ENCODE data around the gene LRCOL1.

Gene LRCOL1

GRCh38 chr12:132582058-132582420, 28.3 kb downstream of the LRCOL1 start:
- no peak for DNase-seq (ENCODE audit: low read depth)

- no peak for DNase-seq (ENCODE audit: low read depth)
These were observed 28.9 kb downstream of the LRCOL1 start for GRCh38 chr12:132581348-132582057.

DNA sequence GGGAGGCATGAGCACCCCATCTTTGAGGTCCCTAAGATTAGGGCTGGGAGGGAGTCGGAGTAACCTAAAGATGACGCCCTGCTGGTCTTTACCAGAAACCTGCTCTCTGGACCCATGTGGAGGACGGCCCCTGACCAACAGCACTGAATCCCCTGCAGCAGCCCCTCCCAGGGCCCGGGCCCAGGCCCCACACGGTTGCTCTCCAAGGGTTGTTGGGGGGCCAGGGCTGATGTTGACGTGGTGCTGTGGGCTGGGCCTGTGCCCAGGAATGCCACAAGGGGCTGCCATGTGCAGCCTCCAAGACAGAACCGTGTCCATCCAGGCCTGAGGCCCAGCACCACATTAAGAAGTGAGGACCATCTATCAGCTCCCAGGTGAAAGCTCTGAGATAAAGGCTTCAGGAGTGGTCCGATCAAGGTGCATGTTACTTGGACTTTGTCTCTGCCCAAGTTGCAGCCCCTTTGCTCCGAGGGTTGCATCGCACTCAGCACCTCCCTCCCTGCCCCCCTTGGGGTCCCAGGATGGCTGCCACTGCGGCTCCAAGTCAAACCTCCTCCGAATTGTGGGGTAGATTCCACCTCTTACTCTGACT, 29.6 kb downstream of the LRCOL1 start:
- no peak for DNase-seq (ENCODE audit: low read depth)

- DNase-seq (ENCODE audit: low read depth) = no peak
These were observed 30.6 kb downstream of the LRCOL1 start for GRCh38 chr12:132579744-132580143.

- no peak for DNase-seq (ENCODE audit: low read depth)
These were observed 31.6 kb downstream of the LRCOL1 start for GRCh38 chr12:132578826-132579225.

DNA sequence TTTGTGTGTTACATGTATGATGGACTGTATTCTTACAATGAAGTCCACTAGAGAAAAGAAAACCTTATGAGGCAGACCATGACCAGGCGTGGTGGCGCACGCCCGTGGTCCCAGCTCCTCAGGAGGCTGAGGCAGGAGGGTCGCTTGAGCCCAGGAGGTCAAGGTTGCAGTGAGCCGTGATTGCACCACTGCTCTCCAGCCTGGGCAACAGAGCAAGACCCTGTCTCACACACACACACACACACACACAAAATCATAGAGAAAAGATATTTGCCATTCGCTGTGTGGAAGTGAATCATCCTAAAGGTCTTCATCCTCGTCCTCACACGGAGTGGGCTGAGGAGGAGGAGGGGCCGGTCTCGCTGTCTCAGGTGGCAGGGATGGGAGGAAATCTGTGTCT, 32.3 kb downstream of the LRCOL1 start:
- no peak for DNase-seq (ENCODE audit: low read depth)

DNA sequence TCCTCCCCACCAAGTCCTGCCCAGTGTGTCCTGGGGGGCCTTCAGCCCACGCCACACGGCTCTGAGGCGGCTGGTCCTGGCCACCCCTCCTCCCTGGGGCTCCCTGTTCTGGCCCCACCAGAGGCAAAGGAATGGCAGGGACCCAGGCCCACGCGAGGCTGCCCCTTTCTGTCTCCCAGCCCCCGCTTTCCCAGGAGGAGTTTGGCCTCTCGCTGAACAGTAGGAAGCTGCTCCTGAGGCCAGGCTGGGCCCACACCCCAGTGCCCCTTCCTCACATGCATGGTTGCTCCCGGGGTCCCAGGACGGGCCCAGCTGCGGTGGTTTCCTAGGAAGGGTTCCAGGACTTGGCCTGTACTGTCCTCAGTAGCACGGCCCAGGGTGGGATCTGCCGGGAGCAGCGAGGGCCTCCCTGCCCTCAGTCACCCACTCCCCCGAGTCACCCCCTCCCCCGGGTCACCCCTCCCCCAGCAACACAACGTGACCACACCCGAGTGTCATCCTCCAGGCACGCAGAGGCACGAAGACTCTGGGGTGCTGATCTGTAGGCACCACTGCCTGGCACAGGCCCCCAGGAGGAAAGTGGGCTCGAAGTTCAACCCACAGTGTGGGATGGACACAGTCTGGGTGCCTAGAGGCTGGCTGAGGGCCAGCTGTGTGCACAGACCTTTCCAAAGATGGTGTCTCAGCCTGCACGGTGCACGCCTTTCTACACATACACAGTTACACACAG, 33.0 kb downstream of the LRCOL1 start:
- no peak for DNase-seq (ENCODE audit: low read depth)

DNA sequence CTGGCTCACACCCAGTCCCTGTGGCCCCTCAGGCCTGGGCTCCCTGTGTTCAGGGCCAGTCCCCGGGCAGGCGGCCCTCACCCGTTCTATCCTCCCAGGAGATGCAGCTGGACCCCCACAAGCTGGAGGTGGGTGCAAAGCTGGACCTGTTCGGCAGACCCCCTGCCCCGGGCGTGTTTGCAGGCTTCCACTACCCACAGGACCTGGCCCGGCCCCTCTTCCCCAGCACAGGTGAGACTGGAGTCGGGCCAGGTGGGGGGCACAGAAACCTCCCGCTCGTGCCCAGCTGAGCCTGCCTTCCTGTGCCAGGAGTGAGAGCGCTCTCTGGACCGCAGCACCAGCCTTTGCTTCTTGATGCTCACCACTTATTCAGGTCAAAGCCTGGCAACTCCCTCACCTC, 33.7 kb downstream of the LRCOL1 start:
- DNase-seq (ENCODE audit: low read depth) = no peak

GRCh38 chr12:132575661-132576060, 34.7 kb downstream of the LRCOL1 start:
- no peak for DNase-seq (ENCODE audit: low read depth)

DNA sequence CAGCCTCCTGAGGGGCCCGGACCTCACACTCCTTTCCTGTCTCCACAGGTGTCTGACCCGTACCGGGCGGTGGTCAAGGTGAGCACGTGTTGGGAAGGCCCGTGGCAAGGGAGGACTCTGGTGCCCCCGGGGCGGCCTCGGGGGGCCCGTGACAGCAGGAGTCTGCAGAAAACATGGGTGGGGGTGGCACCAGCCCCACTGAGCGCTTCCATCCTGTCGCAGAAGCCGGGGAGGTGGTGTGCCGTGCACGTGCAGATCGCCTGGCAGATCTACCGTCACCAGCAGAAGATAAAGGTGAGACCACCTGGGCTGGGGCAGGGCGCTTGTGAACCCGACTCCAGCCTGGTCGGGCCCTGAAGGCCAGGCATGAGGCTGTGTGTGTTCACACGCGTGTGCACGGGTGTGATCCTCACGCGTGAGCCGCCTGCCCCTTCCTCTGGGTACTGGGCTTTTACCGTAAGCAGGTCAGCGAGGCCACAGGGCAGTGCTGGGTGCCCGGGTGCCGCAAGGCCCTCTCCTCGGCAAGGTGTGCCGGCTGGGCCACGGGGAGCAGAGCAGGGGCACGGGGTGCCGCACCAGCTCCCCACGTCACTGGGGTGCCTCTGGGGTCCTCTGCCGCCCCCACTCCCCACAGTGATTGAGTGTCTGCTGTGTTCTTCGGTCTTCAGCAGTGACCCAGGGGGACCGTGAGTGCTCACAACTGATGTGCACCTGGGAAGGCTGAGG, 35.9 kb downstream of the LRCOL1 start:
- no peak for DNase-seq (ENCODE audit: low read depth)

DNA sequence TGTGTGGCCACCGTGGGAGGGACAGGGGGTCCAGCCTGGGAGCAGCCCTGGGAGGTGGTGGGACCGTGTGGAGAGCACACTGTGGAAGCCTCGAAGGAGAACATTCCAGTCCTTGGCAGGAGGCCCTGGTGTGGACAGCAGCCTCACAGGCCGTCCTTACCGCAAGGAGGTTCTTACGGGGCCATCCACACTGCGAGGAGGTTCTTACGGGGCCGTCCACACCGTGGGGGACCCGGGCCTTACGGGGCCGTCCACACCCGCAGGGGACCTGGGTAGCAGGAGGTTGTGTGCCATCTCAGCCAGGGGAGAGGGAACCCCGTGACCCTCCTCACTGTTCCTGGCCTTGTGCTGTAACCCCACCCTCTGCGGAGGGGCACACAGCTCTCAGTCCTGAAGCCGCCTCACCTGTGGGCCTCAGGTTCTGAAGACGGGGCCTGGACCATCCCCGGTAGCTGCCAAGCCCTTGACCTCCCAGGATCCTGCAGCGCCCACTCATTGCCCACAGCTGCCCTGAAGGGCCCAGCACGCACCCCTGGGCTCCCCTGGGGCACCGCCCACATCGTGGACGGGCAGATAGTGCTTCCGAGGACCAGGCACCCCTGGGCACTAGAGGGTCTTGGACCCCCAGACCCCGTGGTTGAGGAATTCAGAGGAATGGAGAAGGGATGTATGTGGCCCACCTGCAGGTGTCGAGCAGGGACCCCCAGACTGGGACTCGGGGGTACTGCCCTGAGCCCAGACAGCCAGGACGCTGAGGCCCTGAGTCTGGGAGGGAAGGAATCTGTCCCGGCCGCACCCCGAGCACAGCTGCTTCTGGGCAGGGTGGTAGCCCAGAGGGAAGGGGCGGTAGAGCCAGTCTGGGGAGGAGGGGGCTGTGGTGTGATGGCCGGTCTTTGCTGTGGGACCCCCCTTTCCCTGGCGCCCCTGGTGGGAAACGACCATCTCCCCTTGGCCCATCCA, 37.3 kb downstream of the LRCOL1 start:
- DNase-seq (ENCODE audit: low read depth) = no peak

DNA sequence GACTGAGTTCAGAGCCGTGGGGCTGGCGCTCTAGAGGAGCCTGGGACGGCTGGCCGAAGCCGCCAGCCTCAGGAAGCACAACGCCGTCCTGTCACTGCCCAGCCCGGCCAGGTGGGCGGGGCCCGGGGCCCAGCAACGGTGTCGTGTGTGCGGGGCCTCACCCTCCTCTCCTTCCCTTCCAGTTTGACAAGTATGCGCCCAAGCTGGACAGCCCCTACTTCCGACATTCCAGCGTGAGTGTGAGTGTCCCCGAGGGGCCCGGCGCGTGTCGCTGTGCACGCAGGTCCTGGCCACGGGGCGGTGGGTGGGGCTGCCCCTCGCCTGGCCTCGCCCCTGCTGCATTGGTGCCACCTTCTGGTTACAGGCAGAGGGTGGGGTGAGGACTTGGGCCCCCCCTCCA, 38.3 kb downstream of the LRCOL1 start:
- no peak for DNase-seq (ENCODE audit: low read depth)

DNA sequence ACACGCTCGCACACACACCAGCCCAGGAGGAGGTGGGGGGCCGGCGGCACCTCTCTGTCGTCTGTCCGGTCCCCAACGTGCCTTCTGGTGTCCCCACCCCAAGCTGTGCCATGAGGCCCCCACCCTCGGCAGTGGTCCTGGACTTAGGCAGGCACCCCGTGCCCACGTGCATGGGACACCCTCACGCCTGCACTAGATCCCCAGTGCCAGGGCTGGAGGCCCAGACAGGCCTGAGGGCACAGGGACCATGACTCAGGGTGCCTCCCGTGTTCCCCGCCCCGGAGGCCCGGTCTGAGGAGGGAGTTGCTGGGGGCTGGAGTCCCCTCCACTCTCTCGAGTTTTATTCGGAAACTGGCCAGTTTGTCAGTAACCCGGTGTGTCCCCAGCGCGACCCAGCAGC, 38.8 kb downstream of the LRCOL1 start:
- no peak for DNase-seq (ENCODE audit: low read depth)

DNA sequence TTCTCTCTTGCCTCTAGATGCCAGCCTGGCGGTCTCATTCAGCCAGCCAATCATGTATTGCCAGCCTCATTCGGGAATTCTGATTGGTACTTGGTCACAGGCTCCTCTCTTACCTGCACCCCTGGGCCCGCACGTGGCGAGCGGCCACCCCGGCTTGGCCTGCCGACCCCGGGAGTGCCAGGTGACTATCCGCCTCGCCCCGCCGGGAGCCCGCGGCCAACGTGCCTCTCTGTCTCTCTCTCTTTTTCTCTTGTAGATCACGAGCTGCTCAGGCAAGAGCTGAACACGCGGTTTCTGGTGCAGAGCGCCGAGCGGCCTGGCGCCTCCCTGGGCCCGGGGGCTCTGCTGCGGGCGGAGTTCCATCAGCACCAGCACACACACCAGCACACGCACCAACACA, 39.3 kb downstream of the LRCOL1 start:
- DNase-seq (ENCODE audit: low read depth) = no peak

DNA sequence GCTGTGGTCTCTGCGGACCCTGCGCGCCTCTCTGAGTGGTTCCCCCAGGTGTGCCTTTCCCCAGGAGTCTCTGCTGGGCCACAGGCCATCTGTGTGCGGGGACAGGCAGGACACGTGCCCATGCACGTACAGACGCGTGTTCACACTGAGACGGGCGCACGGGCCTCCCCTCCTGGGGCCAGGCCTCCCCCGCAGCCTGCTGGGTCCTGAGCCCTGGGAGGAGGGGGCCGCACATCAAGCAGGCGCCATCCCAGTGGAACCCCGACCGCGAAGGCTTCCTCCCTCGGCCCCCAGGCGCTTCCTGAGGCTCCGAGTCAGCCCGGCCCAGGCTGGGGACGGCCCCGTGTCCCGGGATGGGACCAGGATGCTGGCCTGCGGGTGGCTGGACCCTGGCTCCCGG, 39.7 kb downstream of the LRCOL1 start:
- no peak for DNase-seq (ENCODE audit: low read depth)

GRCh38 chr12:132569856-132570480, 40.4 kb downstream of the LRCOL1 start:
- DNase-seq (ENCODE audit: low read depth) = no peak

DNA sequence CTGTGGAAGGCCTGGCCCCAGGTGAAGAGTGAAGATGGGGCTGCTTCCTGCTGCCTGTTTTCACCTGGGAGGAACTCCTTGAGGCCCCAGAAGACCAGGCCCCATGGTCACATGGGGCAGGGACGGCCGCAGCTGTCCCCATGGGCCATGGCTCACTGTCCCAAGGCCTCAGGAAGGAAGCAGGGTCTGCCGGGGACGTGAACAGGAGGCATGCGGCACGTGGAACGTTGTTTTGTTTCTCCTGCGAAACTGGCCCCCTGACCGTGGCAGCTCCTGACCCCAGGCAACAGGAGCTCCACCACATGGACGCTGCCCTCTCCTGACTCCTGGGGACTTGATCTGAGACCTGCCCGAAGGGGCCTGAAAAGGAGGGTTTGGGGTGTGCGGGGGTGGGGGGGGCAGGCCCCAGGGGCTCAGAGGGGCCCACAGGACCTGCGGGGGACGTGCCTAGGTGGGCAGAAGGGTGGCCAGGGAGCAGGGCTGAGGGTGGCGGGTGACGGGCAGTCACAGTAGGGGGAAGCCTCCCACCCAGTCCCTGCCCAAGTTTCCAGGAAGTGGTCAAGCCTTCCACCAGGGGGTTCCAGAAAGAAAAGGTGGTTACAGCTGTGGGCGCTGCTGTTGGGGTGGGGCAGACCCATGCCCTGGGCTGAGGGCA, 41.4 kb downstream of the LRCOL1 start:
- DNase-seq (ENCODE audit: low read depth) = no peak

DNA sequence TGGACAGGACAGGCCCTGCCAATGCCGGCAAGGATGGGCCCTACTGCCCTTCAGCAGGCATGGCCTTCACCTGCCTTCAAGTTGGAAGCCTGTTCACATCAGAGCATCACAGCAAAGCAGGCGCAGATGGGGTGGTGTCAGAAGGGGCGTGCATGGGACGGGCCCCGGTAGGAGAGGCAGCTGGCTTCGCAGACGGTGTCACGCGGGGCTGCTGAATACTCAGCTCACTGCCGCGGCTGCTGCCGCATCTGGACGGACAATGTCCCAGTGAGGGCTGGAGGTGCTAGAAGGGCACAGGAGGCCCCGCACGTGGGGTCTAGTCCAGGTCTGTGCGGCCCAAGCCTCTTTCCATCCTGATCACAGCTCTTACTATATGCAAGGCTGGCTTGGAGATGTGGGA, 42.1 kb downstream of the LRCOL1 start:
- DNase-seq (ENCODE audit: low read depth) = no peak

DNA sequence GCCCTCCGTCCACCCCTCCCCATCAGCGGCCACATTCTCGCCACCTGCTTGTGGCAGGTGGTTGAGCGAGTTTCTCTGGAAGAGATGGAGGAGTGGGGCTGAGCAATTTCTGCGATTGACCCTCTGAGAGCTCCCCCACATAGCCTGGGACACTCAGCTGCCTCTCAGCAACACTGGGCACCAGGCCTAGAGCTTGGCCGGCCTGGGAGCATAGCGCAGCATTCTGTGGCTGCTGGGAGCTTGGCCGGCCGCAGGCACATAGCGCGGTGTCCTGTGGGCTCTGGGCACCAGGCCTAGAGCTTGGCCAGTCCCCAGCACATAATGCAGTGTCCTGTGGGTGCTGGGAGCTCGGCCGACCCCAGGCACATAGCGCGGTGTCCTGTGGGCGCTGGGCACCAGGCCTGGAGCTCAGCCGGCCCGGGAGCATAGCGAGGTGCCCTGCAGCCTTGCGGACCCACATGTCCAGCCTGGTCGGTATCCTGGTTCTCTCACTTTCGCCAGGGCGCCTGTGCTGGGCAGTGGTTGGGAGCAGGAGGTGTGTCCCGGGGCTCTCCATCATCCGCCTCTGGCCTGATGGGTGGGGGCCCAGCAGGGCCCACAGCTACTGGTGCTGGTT, 43.8 kb downstream of the LRCOL1 start:
- DNase-seq (ENCODE audit: low read depth) = no peak

- no peak for DNase-seq (ENCODE audit: low read depth)
These were observed 45.0 kb downstream of the LRCOL1 start for GRCh38 chr12:132565365-132565764.

Measured in T follicular helper cell (primary cell).